Measurements from ENCODE around the gene MEGF10. TPM values are rescaled to one million over a fixed set of nuclear protein-coding genes. Genes with fewer than 3 reads are reported as not detected.

MEGF10 gene
- total RNA-seq, result 0.54 and 3.1 TPM in 2 replicates

DNA sequence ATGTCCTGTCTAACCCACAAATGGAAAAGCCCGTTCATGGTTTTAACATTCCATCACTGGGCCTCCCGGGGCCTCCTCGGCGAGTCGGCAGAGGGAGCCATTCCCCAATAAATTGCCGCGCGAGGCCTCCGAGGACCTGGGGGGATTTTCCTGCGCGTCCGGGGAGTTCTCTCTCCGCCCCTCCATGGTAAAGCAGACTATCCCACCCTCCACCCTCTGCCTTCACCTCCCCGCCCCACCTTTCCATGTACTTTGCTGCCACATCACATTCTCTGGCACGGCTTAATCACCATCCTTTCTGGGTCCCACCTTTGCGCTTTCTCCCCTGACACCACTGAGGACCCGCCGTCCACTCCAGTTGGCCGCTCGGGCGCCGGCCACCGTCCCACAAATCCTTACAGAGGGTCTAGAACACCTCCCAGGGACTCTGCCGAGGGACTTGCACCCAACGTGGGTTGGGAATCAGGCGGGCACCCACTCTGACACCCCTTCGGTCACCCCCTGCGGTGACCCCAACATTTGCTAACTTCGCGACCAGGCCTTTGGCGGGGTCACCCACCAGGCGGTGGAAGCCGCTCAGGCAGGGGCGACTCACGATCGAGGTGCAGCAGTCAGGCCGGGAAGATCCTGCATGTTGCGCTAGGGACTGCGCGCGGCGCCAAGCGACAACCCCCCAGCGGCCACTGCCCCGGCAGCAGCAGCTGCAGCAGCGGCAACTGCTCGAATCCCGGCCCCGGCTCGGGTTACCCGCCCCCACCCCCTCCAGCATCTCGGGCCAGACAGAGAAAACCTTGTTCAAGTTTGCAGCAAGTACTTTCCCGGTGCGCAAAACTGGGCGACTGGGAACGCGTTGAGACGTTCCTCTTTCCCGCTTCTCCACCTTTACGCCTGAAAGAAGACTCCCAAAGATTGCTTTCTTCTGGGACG lies at the start of gene MEGF10:
Gene MEGF10 (plus strand): TSS at position 778 of the 927 bp plus-strand sequence. CDS start 40,513 bp downstream, outside the sequence.

Small RNA genes lying within 50 kb of the gene (small RNA-seq; reads per million reads assigned to genes)
- gene AC010424.1, result not detected

Other genes starting within 250 kb of the MEGF10 start
- 3.9 and 6.0 TPM in 2 replicates for gene C5orf63, start 217.3 kb upstream of the MEGF10 start, total RNA-seq
- gene PRRC1, start 226.8 kb downstream of the MEGF10 start, total RNA-seq, result 90.6 and 95.8 TPM in 2 replicates

All from placental epithelial cell (primary cell).